ENCODE measurements around the gene SPANXB1. TPM values are rescaled to one million over a fixed set of nuclear protein-coding genes. Genes with fewer than 3 reads are reported as not detected.

Gene SPANXB1
- total RNA-seq, 1 experiment from 2014 or later = not detected

DNA sequence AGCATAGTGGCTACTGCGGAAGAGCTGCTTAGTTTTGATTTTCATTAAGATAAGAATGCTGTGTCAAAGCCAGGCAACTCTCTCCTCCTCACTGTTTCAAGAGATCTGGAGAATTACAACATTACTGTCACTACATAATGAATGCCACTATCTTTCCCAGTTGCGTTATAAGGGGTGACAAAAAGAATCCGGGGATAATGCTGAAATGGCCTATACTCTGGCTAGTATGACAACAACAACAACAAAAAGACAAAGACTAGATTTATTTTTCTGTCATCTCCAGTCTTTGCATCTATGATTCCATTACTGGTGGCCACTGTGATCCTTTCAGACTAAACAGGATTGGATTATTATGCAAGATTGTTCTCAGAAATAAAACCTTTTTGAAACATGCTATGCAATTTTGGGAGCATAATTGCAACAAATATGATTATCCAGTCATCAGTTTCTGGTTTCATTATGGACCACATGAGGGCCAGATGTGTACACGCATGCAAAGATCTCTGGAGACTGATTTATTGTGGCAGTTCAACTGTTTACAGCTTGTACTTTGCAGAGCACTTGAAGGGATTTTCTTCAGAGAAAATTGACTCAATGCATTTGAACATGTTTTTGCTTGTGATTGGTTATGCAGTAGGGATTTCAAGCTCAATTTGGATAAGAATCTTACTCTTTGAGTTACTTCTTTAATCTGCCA, 31.1 kb upstream of the SPANXB1 start:
- CTCF ChIA-PET = no interaction called here
- POLR2A ChIA-PET = no interaction called here
- Histone ChIP-seq H3K79me2 (ENCODE audit: insufficient read depth, low read length) (no peaks in the 10 kb centered on the region), H3K27ac (ENCODE audit: low read depth, low read length) (no peak overlapping the region), H4K20me1 (ENCODE audit: insufficient read depth) (no peaks in the 10 kb centered on the region), H3K4me1 (ENCODE audit: control insufficient read depth in 1 of 2, insufficient read depth in 2 of 2, low read length in 2 of 2) (no peaks in the 10 kb centered on the region), H2AFZ (ENCODE audit: low read depth, low read length, poor library complexity, severe bottlenecking) (no peak overlapping the region), H3K9ac (ENCODE audit: low read length) (no peak overlapping the region), H3K27me3 (ENCODE audit: insufficient read depth, low read length) (no peaks in the 10 kb centered on the region), H3K4me2 (ENCODE audit: low read length) (no peak overlapping the region), H3K9me2 (ENCODE audit: insufficient read depth) (no peaks in the 10 kb centered on the region), H3K9me3 (ENCODE audit: control insufficient read depth in 1 of 2, insufficient read depth in 1 of 2, low read depth in 1 of 2, low read length in 2 of 2) (no peaks in the 10 kb centered on the region), H3K36me3 (ENCODE audit: control insufficient read depth in 1 of 2, insufficient read depth in 2 of 2, low read length in 2 of 2) (no peaks in the 10 kb centered on the region), H3K4me3 (replicated peaks in 1 of 2; ENCODE audit: low read depth in 1 of 2, low read length in 2 of 2) (no peak overlapping the region)
- RAD21 ChIA-PET (ENCODE audit: low non-redundant PET in 1 of 2, low total read pairs in 2 of 2, uncharacterized antibody in 2 of 2, unreplicated experiment in 2 of 2) = no interaction called here
- TF ChIP-seq JUND (IDR thresholded peaks at IDR 0.05) (no peak), SRF (IDR thresholded peaks at IDR 0.05; ENCODE audit: low read depth) (no peak), SIN3A (IDR thresholded peaks at IDR 0.05; ENCODE audit: low read depth) (no peak), ELF1 (IDR thresholded peaks at IDR 0.05; ENCODE audit: borderline replicate concordance, low read depth) (no peak), FOSL1 (IDR thresholded peaks at IDR 0.05; ENCODE audit: low read depth) (no peak), POLR2AphosphoS5 (IDR thresholded peaks at IDR 0.05; ENCODE audit: low read depth, low read length) (no peak), SP1 (IDR thresholded peaks at IDR 0.05; ENCODE audit: low read depth) (no peak), EZH2 (IDR thresholded peaks at IDR 0.05) (no peak), CBX3 (IDR thresholded peaks at IDR 0.05; ENCODE audit: low read depth) (no peak), EZH2phosphoT487 (IDR thresholded peaks at IDR 0.05; ENCODE audit: borderline replicate concordance) (no peak)
- TF ChIP-seq, protein P1, sequence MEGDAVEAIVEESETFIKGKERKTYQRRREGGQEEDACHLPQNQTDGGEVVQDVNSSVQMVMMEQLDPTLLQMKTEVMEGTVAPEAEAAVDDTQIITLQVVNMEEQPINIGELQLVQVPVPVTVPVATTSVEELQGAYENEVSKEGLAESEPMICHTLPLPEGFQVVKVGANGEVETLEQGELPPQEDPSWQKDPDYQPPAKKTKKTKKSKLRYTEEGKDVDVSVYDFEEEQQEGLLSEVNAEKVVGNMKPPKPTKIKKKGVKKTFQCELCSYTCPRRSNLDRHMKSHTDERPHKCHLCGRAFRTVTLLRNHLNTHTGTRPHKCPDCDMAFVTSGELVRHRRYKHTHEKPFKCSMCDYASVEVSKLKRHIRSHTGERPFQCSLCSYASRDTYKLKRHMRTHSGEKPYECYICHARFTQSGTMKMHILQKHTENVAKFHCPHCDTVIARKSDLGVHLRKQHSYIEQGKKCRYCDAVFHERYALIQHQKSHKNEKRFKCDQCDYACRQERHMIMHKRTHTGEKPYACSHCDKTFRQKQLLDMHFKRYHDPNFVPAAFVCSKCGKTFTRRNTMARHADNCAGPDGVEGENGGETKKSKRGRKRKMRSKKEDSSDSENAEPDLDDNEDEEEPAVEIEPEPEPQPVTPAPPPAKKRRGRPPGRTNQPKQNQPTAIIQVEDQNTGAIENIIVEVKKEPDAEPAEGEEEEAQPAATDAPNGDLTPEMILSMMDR (IDR thresholded peaks at IDR 0.05 in 2 of 3, conservative IDR thresholded peaks at IDR 0.05 in 1 of 3; ENCODE audit: borderline replicate concordance in 1 of 3, insufficient read depth in 1 of 3, low read depth in 2 of 3, low read length in 2 of 3) = no peak
- TF ChIP-seq, protein P2, sequence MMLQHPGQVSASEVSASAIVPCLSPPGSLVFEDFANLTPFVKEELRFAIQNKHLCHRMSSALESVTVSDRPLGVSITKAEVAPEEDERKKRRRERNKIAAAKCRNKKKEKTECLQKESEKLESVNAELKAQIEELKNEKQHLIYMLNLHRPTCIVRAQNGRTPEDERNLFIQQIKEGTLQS (IDR thresholded peaks at IDR 0.05) = no peak
- TF ChIP-seq, protein P3, sequence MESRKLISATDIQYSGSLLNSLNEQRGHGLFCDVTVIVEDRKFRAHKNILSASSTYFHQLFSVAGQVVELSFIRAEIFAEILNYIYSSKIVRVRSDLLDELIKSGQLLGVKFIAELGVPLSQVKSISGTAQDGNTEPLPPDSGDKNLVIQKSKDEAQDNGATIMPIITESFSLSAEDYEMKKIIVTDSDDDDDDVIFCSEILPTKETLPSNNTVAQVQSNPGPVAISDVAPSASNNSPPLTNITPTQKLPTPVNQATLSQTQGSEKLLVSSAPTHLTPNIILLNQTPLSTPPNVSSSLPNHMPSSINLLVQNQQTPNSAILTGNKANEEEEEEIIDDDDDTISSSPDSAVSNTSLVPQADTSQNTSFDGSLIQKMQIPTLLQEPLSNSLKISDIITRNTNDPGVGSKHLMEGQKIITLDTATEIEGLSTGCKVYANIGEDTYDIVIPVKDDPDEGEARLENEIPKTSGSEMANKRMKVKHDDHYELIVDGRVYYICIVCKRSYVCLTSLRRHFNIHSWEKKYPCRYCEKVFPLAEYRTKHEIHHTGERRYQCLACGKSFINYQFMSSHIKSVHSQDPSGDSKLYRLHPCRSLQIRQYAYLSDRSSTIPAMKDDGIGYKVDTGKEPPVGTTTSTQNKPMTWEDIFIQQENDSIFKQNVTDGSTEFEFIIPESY (IDR thresholded peaks at IDR 0.05; ENCODE audit: extremely low read depth, insufficient replicate concordance, low read length) = no peak
- BruUV-seq (replicated peaks) = no TSS peak
- no peak for DNase-seq (ENCODE audit: low read depth, low spot score)
- intact Hi-C loops (cut with micrococcal nuclease) = no loop called here
- no peak for ATAC-seq

Measured in HCT116 (cell line).